Suppressor macrophage (primary cell): ENCODE results near the gene ANTXR1.

ENCODE experiments used
- DNase-seq, 4 experiments: peaks; one replicate each; pipeline ENCODE4 v3.0.0-alpha.2; 2020 to 2022

Gene ANTXR1

DNA sequence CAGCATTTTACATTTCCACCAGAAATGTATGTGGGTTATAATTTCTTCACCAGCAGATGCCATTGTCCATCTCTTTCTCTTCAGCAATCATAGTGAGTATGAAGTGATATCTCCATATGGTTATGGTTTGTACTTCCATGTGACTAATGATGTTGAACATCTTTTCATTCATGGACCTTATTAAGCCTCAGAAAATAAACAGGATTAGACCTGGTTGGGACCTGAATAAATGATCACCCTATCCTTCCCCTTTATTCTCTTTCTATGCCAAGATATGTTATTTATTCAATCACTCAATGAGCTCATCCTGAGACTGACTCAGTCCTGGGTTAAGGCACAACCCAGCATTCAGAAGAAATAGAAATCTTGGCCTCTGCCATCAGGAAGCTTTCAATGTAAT, 86.6 kb downstream of the ANTXR1 start:
- peak in 1 of 4 experiments; percentile 23 for DNase-seq

GRCh38 chr2:69100220-69100723, 87.3 kb downstream of the ANTXR1 start:
- peak in 3 of 4 experiments; percentile 30 to 58 (median 35) for DNase-seq

DNA sequence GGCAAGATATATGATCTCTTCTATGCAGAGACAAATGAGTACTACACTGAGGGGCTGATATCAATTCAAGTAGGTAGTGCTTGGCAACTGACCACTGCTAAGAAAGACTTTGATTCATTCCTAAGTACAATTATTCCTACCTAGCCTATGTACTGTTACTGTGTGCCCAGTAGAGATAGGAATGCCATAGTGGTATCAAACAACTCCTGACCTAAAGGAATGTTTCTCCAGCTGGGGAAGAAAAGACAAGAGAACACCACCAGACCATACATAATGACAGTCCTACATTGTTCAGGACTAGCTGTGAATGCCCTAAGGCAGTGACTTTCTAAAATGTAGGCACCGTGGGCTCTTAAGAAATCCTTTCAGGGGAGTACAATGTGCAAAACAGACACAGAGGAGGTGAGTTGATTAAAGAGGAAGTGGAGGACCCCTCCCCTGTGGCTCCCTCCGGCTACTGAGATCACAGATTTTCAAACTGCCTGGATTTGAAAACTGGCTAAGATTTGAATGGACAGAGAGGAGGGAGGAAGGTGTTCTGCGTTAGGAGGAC, 89.1 kb downstream of the ANTXR1 start:
- DNase-seq, result no peak

- DNase-seq, result no peak
Measured at GRCh38 chr2:69103419-69103818, 90.4 kb downstream of the ANTXR1 start.

DNA sequence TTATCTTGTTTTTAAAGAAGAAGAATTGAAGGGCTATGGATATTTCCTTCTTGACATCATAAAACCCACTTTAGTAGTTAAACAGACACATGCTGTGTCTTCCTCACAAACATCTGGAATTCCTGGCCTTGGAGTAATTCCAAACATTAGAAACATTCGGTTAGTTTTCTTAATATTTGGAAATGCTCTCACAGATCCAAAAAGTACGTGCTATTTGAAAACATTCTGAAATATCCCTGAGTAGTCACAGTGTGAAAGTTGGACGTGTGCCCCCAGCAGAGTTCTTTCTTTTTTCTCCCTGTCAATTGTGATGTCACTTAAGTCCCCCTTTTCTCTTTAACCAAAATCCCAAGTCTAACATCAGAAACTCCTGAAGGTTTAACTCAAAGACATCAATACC, 91.3 kb downstream of the ANTXR1 start:
- no peak for DNase-seq

GRCh38 chr2:69109255-69109654, 96.3 kb downstream of the ANTXR1 start:
- no peak for DNase-seq

DNA sequence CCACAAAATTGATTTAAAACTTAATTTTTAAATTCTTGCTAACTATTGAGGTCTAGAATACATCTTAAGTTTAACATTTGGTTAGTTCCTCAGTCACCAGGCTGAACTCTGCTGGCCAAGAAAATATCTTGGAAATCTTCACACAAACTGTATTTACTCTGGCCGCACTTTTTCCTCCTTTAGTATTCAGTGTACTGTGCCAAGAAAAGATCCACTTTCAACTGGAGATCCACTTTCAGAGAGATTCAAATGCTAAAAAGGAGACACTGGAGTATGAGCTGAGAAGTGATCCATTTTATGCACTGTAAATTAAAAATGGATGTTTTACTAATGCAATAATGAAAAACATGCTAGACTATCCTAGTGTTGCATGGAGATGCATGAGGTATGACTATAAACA, 98.1 kb downstream of the ANTXR1 start:
- no peak for DNase-seq

- no peak for DNase-seq
Measured at GRCh38 chr2:69113627-69114026, 100.6 kb downstream of the ANTXR1 start.

GRCh38 chr2:69114534-69114933, 101.6 kb downstream of the ANTXR1 start:
- no peak for DNase-seq

DNA sequence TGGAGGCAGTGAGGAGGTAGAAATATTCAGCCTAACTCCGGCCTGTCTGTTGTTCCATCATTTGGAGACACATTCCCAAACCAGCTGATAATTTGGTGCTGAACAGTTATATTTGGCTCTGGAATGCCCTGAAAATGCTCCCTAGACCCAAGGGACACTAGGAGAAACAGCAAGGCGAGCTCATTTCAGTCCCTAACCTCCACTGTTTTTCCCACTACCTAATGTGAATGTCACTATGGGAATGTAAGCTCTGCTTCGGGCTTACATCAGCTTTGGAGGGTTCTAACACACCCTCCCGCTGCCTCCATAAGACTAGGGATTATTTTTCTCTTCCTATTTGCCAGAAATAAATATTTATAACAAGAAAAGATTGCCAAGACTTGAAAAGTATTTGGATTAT, 103.5 kb downstream of the ANTXR1 start:
- DNase-seq, result no peak

DNA sequence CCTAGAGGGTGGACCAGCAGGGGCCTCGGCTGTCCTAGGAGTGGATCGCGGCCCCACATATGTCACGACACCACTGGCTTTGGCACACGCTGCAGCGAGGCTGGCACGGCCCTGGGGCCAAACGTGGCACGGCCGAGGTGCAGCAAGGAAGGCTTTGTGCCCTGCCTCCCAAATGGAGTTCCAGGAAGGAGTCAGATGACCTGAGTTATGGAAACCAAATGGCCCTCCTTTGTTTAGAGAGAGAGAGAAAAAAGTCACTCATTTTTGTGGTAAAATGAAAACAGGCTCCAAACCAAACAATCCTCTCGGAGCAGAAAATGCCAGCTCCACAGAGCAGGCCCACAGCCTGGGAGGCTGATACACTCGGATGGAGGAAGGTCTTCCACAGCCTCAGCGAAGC, 105.6 kb downstream of the ANTXR1 start:
- no peak for DNase-seq

DNA sequence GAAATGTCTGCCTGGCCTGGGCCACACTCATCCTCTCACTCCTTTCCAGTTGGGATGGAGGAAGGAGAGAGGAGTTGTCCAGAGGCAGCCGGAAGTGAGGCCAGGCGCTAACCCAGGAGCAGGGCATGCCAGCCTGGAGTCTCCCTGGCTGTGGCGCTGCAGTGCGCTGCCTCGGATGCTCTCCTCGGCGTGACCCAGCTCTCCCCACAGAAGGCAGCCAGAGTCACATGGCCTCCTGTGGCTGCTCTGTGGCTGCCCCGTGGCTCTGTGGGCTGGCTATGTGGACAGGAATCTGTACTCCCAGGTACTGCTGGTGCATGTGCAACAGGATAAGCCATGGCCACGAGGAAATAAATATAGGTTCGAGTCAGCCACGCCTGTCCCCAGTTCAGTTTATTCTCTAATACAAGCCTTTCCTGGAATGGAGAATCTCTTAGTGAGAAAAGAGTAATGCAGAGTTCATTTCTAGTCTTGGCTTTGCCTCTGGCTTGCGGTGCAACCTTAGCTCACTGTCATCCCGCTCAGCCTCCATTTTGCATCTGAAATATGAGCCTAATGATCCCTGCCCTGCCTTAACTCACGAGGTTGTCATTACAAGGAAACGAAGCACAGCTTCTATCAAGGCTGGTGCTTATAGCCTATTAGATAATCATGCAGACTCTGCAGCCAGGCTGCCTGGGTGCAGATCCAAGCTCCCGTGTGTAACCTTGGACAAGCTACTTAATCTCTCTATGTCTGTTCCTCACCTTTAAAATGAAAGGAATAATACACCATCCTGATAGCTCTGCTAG, 106.3 kb downstream of the ANTXR1 start:
- no peak for DNase-seq

GRCh38 chr2:69122271-69122670, 109.3 kb downstream of the ANTXR1 start:
- peak in 1 of 4 experiments; percentile 10 for DNase-seq

GRCh38 chr2:69123182-69123581, 110.2 kb downstream of the ANTXR1 start:
- no peak for DNase-seq

DNA sequence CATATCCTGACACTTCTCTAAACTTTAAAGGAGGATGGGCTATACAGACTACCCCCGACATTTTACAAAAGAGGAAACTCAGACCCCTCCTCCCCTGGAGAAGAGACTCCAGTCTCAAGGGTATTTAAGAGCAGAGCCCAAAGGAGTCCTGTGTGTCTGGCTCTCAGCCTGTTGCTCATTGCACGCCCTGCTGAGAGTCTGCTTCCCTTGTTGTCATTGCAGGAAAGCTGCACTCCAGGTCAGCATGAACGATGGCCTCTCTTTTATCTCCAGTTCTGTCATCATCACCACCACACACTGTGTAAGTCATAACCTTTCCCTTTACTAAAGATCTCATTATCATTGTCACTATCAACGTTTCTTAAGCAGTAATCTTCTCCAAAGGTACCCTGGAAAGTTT, 111.4 kb downstream of the ANTXR1 start:
- no peak for DNase-seq

GRCh38 chr2:69125816-69126215, 112.8 kb downstream of the ANTXR1 start:
- DNase-seq, result peak in 1 of 4 experiments; percentile 34

DNA sequence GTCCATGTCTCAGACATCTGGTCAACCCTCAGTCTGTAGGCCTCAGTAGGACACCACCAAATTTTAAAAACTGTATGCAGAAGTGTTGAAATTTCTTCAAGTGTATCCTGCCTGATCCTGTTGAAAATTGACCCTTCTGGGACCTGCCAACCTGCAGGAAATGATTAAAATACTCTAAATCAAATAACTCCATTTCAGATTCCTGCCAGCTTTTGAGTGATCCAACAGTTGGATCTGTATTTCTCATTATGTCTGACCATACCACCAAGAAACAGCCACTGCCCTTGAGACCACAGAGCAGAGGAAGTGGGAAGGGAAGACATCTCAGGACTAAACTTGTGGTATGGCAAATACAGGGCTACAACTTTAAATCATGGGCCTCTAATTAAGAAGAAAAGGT, 113.4 kb downstream of the ANTXR1 start:
- DNase-seq, result no peak

DNA sequence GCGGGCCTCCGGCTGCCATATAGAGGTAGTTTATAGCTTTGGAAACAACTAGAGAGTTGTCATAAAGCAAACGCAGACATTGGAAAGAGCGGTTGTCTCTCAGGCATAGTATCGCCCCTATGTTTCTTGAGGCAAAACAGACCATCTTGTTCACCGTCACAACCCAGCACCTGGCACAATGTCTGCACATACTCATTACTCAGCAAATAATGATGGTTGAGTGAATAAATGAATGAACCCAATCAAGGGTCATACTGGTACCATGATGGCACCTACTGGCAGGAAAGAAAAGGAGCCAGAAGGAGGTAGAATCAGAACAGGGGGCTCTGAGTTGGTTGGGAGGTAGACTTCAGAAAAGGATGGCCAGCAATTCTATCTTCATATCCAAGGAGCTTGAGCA, 118.5 kb downstream of the ANTXR1 start:
- DNase-seq, result no peak

DNA sequence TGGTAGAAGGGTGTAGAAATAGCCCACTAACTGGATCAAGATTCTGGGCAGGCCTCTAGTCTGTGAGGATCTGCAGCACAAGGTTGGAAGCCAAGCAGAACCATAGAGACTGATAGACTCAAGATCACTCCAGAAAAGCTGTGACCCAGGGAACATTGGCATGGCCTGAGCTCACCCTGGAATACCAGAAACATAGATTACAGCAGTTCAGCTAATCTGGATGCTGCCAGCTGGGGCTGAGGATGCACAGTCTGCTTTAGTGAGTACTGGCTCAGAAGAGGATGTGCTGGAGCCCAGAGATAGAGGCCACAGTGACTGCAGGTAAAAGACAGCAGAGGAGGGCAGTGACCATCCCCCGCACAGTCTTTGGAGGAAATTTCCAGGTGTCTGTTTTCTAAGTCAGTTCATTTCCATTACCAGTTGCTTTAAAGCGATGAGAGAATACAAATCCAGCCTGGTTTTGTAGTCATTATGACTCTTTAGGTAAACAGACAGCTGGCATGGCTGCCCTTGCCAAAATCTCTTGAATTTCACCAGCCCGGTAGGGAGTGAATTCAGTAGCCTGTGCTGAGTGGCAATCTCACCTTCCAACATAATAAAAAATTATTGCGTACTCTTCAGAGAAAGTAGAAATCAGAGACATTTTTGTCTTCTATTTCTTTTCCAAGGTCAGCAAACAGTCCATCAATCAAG, 119.2 kb downstream of the ANTXR1 start:
- no peak for DNase-seq

DNA sequence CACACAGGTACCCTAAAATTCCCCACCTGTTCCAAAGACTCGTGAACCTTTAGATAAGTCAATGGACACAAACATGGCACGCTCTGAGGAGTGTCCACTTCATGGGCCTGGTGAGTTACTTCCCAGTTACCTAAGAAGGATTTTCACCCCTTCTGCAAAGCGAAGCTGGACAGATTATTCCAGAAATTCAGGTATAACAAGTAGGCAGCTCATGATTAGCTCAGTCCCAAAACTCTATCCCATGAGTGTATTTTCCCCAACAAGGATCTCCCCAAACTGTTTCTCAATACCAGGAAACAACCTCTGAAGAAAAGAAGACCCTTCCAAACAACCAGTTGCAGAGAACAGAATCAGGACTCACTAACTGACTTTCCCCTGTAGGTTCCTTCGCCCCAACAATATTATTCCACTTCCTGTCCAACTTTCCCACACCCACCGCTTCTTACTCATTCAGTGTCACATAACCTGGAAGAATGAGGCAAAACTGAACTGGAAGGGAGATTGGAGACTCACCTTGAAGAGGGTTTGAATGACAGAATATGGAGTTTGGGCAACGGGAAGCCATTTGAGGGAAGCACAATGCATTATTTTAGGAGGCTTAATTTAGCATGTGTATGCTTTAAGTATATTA, 120.1 kb downstream of the ANTXR1 start:
- peak in 2 of 4 experiments; percentile 11 to 19 for DNase-seq

DNA sequence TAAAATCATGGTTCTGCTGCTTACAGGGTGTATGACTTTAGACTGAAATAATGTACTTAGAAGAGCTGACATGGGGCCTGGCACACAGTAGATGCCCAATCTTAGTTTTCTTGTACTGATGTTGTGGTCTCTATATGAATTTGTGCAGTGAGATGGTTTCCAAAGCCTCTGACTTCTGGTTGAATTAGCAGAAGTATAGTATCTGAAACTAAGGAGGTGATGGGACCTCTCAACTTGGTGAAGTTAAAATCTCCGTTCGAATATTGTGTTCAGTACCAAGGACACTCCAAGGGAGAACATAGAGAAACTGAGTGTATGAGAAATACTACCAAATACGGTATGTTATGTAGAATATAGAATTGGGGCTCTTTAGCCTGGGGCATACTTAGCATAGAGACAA, 120.9 kb downstream of the ANTXR1 start:
- DNase-seq, result no peak

DNA sequence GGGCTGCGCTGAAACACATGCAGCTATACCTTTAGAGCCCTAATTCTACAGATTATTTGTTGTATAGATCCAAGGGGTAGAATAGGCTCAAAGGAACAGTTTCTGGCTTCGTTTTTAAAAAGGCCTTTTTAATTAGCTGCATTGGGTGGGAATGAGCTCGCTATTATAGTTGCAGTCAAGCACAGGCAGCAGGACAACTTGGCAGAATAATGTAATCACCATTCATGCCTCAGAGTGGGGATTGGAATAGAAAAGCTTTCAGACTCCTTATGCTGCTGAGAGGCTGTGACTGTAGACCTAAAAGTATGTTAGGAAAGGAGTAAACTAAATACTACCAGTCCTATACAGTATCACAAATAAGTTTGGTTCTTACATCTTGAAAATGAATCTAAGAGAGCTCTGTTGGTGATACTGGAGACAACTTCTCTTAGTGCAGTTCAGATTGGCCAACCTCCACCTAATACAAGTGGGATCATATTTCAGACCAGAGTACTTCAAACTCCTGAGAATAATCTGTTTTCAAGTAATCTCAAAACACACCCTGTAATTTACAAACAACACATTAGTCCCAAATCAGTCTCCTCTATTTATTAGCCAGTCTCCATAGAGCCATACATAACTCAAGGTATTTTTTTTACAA, 121.4 kb downstream of the ANTXR1 start:
- DNase-seq, result no peak
